ENCODE data around the gene DNAH1. TPM values are rescaled to one million over a fixed set of nuclear protein-coding genes. Genes with fewer than 3 reads are reported as not detected.
A peak's percentile ranks its signal among the peaks of the same experiment; 100 is the strongest.

DNAH1 gene
- total and polyA plus RNA-seq, 2 experiments from 2014 or later, result 4.0 to 4.2 TPM

GRCh38 chr3:52441091-52441771 lies 125.1 kb downstream of the DNAH1 start:
- Histone ChIP-seq H3K79me2 (no peaks in the 10 kb centered on the region), H3K9me3 (ENCODE audit: low read depth) (no peaks in the 10 kb centered on the region), H3K27me3 (no peaks in the 10 kb centered on the region), H3K4me3 (no peak overlapping the region), H3K27ac (no peak overlapping the region), H3K36me3 (replicated peaks; ENCODE audit: insufficient read depth, low read depth) (no peaks in the 10 kb centered on the region), H4K20me1 (ENCODE audit: insufficient read depth, poor library complexity, severe bottlenecking) (no peaks in the 10 kb centered on the region), H3K9me2 (replicated peaks; ENCODE audit: insufficient read depth) (no peaks in the 10 kb centered on the region), H3K4me1 (ENCODE audit: insufficient read depth) (no peaks in the 10 kb centered on the region), H2AFZ (no peak overlapping the region), H3K4me2 (no peak overlapping the region)
- 97% methylated on average over 20 of the region's 23 CpGs for WGBS (ENCODE audit: low lambda C conversion rate, missing lambda C conversion rate)
- DNase-seq (ENCODE audit: low spot score), result no peak
- TF ChIP-seq EZH2phosphoT487 (IDR thresholded peaks at IDR 0.05; ENCODE audit: low read depth, severe bottlenecking, unreplicated experiment) (no peak), CTCF (IDR thresholded peaks at IDR 0.05; ENCODE audit: poor library complexity) (no peak), EZH2 (IDR thresholded peaks at IDR 0.05; ENCODE audit: borderline replicate concordance) (no peak)

- no peaks in the 10 kb centered on the region for H3K9me3 ChIP-seq (ENCODE audit: low read depth)
- no peaks in the 10 kb centered on the region for H3K4me1 ChIP-seq (ENCODE audit: insufficient read depth)
- H4K20me1 ChIP-seq (ENCODE audit: insufficient read depth, poor library complexity, severe bottlenecking), result no peaks in the 10 kb centered on the region
- H3K27me3 ChIP-seq, result no peaks in the 10 kb centered on the region
- H2AFZ ChIP-seq, result no peak overlapping the region
- no peak overlapping the region for H3K4me2 ChIP-seq
- WGBS (ENCODE audit: low lambda C conversion rate, missing lambda C conversion rate), result 91% methylated on average over 16 of the region's 18 CpGs
- H3K36me3 ChIP-seq (replicated peaks; ENCODE audit: insufficient read depth, low read depth), result no peaks in the 10 kb centered on the region
- H3K4me3 ChIP-seq, result no peak overlapping the region
- peak; percentile 3 for DNase-seq (ENCODE audit: low spot score)
- TF ChIP-seq CTCF (IDR thresholded peaks at IDR 0.05; ENCODE audit: poor library complexity) (no peak), EZH2phosphoT487 (IDR thresholded peaks at IDR 0.05; ENCODE audit: low read depth, severe bottlenecking, unreplicated experiment) (no peak), EZH2 (IDR thresholded peaks at IDR 0.05; ENCODE audit: borderline replicate concordance) (no peak)
- no peaks in the 10 kb centered on the region for H3K79me2 ChIP-seq
- H3K27ac ChIP-seq, result no peak overlapping the region
- no peaks in the 10 kb centered on the region for H3K9me2 ChIP-seq (replicated peaks; ENCODE audit: insufficient read depth)
Observed at GRCh38 chr3:52441772-52442332, 125.7 kb downstream of the DNAH1 start.

- no peak overlapping the region for H3K4me3 ChIP-seq
- TF ChIP-seq CTCF (IDR thresholded peaks at IDR 0.05; ENCODE audit: poor library complexity) (no peak), EZH2 (IDR thresholded peaks at IDR 0.05; ENCODE audit: borderline replicate concordance) (no peak), EZH2phosphoT487 (IDR thresholded peaks at IDR 0.05; ENCODE audit: low read depth, severe bottlenecking, unreplicated experiment) (no peak)
Observed at GRCh38 chr3:52442409-52443267, 126.5 kb downstream of the DNAH1 start.

More at GRCh38 chr3:52442409-52443267, 126.5 kb downstream of the DNAH1 start:
- WGBS (ENCODE audit: low lambda C conversion rate, missing lambda C conversion rate), result 91% methylated on average over 16 of the region's 16 CpGs
- no peak overlapping the region for H3K4me2 ChIP-seq
- no peaks in the 10 kb centered on the region for H3K9me2 ChIP-seq (replicated peaks; ENCODE audit: insufficient read depth)
- no peak for DNase-seq (ENCODE audit: low spot score)
- no peaks in the 10 kb centered on the region for H3K27me3 ChIP-seq
- H3K36me3 ChIP-seq (replicated peaks; ENCODE audit: insufficient read depth, low read depth), result no peaks in the 10 kb centered on the region
- no peak overlapping the region for H2AFZ ChIP-seq
- no peaks in the 10 kb centered on the region for H4K20me1 ChIP-seq (ENCODE audit: insufficient read depth, poor library complexity, severe bottlenecking)
- no peaks in the 10 kb centered on the region for H3K79me2 ChIP-seq
- no peaks in the 10 kb centered on the region for H3K9me3 ChIP-seq (ENCODE audit: low read depth)
- H3K27ac ChIP-seq, result no peak overlapping the region
- no peaks in the 10 kb centered on the region for H3K4me1 ChIP-seq (ENCODE audit: insufficient read depth)

Measured in hepatocyte (in vitro differentiated cells).